ENCODE data around the gene GPM6B.

DNA sequence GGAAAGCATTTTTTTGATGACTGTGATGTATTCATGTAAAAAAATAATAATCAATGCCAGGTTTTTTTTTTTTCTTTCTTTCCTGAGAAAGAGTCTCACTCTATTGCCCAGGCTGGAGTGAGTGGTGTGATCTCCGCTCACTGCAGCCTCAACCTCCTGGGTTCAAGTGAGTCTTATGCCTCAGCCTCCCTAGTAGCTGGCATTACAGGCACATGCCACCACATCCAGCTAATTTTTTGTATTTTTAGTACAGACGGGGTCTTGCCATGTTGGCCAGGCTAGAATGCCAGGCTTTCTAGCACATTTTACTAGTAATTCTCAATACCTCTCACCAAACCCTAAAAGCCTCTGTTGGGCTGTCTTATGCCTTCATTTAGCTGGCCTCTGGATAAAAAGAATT, 25.7 kb downstream of the GPM6B start:
- TF ChIP-seq, protein P1, sequence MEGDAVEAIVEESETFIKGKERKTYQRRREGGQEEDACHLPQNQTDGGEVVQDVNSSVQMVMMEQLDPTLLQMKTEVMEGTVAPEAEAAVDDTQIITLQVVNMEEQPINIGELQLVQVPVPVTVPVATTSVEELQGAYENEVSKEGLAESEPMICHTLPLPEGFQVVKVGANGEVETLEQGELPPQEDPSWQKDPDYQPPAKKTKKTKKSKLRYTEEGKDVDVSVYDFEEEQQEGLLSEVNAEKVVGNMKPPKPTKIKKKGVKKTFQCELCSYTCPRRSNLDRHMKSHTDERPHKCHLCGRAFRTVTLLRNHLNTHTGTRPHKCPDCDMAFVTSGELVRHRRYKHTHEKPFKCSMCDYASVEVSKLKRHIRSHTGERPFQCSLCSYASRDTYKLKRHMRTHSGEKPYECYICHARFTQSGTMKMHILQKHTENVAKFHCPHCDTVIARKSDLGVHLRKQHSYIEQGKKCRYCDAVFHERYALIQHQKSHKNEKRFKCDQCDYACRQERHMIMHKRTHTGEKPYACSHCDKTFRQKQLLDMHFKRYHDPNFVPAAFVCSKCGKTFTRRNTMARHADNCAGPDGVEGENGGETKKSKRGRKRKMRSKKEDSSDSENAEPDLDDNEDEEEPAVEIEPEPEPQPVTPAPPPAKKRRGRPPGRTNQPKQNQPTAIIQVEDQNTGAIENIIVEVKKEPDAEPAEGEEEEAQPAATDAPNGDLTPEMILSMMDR (conservative IDR thresholded peaks at IDR 0.05; ENCODE audit: low read depth in 2 of 2): no peak
- TF ChIP-seq POLR2AphosphoS5 (IDR thresholded peaks at IDR 0.05; ENCODE audit: low read depth) (no peak), EZH2 (IDR thresholded peaks at IDR 0.05; ENCODE audit: low read depth, unreplicated experiment) (no peak), CREB1 (CRISPR knock-in tag; IDR thresholded peaks at IDR 0.05; ENCODE audit: low read depth) (no peak), EZH2phosphoT487 (IDR thresholded peaks at IDR 0.05; ENCODE audit: unreplicated experiment) (no peak), JUNB (IDR thresholded peaks at IDR 0.05; ENCODE audit: unreplicated experiment) (no peak)
- TF ChIP-seq, protein P2, sequence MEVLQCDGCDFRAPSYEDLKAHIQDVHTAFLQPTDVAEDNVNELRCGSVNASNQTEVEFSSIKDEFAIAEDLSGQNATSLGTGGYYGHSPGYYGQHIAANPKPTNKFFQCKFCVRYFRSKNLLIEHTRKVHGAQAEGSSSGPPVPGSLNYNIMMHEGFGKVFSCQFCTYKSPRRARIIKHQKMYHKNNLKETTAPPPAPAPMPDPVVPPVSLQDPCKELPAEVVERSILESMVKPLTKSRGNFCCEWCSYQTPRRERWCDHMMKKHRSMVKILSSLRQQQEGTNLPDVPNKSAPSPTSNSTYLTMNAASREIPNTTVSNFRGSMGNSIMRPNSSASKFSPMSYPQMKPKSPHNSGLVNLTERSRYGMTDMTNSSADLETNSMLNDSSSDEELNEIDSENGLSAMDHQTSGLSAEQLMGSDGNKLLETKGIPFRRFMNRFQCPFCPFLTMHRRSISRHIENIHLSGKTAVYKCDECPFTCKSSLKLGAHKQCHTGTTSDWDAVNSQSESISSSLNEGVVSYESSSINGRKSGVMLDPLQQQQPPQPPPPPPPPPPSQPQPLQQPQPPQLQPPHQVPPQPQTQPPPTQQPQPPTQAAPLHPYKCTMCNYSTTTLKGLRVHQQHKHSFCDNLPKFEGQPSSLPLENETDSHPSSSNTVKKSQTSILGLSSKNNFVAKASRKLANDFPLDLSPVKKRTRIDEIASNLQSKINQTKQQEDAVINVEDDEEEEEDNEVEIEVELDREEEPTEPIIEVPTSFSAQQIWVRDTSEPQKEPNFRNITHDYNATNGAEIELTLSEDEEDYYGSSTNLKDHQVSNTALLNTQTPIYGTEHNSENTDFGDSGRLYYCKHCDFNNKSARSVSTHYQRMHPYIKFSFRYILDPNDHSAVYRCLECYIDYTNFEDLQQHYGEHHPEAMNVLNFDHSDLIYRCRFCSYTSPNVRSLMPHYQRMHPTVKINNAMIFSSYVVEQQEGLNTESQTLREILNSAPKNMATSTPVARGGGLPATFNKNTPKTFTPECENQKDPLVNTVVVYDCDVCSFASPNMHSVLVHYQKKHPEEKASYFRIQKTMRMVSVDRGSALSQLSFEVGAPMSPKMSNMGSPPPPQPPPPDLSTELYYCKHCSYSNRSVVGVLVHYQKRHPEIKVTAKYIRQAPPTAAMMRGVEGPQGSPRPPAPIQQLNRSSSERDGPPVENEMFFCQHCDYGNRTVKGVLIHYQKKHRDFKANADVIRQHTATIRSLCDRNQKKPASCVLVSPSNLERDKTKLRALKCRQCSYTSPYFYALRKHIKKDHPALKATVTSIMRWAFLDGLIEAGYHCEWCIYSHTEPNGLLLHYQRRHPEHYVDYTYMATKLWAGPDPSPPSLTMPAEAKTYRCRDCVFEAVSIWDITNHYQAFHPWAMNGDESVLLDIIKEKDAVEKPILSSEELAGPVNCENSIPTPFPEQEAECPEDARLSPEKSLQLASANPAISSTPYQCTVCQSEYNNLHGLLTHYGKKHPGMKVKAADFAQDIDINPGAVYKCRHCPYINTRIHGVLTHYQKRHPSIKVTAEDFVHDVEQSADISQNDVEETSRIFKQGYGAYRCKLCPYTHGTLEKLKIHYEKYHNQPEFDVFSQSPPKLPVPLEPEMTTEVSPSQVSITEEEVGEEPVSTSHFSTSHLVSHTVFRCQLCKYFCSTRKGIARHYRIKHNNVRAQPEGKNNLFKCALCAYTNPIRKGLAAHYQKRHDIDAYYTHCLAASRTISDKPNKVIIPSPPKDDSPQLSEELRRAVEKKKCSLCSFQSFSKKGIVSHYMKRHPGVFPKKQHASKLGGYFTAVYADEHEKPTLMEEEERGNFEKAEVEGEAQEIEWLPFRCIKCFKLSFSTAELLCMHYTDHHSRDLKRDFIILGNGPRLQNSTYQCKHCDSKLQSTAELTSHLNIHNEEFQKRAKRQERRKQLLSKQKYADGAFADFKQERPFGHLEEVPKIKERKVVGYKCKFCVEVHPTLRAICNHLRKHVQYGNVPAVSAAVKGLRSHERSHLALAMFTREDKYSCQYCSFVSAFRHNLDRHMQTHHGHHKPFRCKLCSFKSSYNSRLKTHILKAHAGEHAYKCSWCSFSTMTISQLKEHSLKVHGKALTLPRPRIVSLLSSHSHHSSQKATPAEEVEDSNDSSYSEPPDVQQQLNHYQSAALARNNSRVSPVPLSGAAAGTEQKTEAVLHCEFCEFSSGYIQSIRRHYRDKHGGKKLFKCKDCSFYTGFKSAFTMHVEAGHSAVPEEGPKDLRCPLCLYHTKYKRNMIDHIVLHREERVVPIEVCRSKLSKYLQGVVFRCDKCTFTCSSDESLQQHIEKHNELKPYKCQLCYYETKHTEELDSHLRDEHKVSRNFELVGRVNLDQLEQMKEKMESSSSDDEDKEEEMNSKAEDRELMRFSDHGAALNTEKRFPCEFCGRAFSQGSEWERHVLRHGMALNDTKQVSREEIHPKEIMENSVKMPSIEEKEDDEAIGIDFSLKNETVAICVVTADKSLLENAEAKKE (CRISPR knock-in tag; IDR thresholded peaks at IDR 0.05): no peak
- TF ChIP-seq, protein P3, sequence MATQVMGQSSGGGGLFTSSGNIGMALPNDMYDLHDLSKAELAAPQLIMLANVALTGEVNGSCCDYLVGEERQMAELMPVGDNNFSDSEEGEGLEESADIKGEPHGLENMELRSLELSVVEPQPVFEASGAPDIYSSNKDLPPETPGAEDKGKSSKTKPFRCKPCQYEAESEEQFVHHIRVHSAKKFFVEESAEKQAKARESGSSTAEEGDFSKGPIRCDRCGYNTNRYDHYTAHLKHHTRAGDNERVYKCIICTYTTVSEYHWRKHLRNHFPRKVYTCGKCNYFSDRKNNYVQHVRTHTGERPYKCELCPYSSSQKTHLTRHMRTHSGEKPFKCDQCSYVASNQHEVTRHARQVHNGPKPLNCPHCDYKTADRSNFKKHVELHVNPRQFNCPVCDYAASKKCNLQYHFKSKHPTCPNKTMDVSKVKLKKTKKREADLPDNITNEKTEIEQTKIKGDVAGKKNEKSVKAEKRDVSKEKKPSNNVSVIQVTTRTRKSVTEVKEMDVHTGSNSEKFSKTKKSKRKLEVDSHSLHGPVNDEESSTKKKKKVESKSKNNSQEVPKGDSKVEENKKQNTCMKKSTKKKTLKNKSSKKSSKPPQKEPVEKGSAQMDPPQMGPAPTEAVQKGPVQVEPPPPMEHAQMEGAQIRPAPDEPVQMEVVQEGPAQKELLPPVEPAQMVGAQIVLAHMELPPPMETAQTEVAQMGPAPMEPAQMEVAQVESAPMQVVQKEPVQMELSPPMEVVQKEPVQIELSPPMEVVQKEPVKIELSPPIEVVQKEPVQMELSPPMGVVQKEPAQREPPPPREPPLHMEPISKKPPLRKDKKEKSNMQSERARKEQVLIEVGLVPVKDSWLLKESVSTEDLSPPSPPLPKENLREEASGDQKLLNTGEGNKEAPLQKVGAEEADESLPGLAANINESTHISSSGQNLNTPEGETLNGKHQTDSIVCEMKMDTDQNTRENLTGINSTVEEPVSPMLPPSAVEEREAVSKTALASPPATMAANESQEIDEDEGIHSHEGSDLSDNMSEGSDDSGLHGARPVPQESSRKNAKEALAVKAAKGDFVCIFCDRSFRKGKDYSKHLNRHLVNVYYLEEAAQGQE (IDR thresholded peaks at IDR 0.05; ENCODE audit: unreplicated experiment): no peak

Data from GM23338 (cell line).